Measurements from ENCODE around the gene MOSPD3.
A peak's percentile ranks its signal among the peaks of the same experiment; 100 is the strongest.

The MOSPD3 gene

DNA sequence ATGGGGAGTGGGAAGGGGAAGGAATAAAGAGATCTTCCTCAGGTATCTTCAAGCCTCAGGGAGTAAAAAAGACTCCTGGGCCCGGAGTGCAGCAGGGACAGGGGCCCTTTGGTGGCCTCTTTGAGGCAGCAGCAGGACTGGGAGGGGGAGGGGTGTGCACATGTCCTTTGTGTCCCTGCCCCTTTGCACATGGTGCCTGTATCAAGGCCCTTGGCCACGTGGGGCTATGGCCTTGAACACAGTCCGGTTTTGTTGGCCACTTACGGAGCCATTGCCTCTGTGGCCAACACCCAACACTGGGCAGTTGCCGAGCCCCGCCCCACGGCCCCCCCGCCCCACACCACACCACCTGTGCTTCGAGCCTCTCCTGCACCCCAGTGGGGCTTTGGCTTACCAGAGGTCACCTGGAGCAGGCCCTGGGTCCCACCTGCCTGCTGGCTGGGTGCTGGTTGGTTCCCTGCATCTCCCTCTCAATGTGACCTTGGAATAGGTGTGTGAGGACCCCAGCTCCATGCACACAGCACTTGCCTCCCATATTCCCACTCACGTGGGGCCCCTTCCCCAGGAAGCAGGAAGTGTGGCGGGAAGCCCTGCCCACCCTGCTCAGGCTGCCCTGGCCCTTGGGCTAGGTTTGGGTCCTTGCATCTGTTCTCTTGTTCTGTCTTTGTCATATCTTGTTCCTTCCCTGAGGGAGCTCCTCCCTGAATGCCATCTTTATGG is 44.0 kb upstream of the MOSPD3 start:
- TF ChIP-seq SPI1 (IDR thresholded peaks at IDR 0.05; ENCODE audit: low read depth, low read length) (no peak), POLR2A (IDR thresholded peaks at IDR 0.05; ENCODE audit: low read depth, low read length) (no peak), POLR2AphosphoS5 (IDR thresholded peaks at IDR 0.05; ENCODE audit: low read depth, low read length) (no peak), POU2F2 (IDR thresholded peaks at IDR 0.05; ENCODE audit: low read depth, low read length) (no peak), PAX5 (IDR thresholded peaks at IDR 0.05; ENCODE audit: insufficient read depth, low read length, severe bottlenecking) (no peak), TAF1 (IDR thresholded peaks at IDR 0.05; ENCODE audit: low read depth, low read length) (no peak)
- FAIRE-seq: no peak
- DNase-seq (ENCODE audit: insufficient read length, low spot score): no peak

- TF ChIP-seq POLR2A (IDR thresholded peaks at IDR 0.05; ENCODE audit: low read depth, low read length) (peak; percentile 8; the same call in 1 of the 2 replicates), POLR2AphosphoS5 (IDR thresholded peaks at IDR 0.05; ENCODE audit: low read depth, low read length) (no peak)
- FAIRE-seq: no peak
- no peak for DNase-seq (ENCODE audit: insufficient read length, low spot score)
Measured at GRCh38 chr7:100568896-100569844, 43.2 kb upstream of the MOSPD3 start.

DNA sequence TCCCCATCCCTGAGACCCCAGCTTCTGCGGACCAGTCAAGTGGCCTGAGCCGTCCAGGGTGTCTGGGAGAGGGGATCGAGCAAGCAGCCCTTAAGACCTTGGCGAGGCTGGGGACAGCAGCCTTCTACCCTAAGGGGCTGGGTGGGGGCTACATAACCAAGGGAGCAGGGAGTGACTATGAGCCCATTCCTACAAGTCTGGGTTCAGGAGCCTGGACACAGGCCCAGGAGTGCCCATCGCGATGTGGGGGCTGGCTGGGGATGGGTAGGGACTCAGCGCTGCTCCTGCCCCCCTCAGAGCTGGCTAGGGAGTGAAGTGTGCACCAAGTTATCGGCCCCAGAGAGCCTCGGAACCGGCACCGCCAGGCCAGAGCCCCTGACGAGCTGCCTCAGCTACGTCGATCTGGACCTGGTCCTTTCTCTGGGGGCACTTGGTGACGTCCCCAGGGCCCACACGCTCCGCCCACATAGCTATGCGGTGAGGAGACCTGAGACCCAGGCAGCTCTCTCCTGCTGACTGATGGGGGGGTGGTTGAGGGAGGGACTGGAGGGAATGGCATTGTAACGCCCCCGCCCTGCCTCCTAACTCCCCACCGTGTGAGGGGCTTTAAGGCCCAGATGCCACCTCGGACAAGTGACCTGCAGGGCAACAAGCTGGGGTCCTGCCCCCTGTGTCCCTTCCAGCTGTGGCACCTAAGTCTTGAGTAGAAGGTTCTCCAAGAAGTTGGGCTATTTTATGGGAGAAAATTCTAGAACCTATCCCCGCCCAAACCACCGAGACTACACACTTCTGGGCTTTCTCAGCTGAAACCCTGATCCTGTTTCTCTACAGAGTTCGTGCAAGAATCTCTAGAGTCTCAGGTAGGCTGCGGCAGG is 41.1 kb upstream of the MOSPD3 start:
- TF ChIP-seq TAF1 (IDR thresholded peaks at IDR 0.05; ENCODE audit: low read depth, low read length) (no peak), POU2F2 (IDR thresholded peaks at IDR 0.05; ENCODE audit: low read depth, low read length) (no peak), POLR2AphosphoS5 (IDR thresholded peaks at IDR 0.05; ENCODE audit: low read depth, low read length) (no peak), SPI1 (IDR thresholded peaks at IDR 0.05; ENCODE audit: low read depth, low read length) (no peak), POLR2A (IDR thresholded peaks at IDR 0.05; ENCODE audit: low read depth, low read length) (no peak), PAX5 (IDR thresholded peaks at IDR 0.05; ENCODE audit: insufficient read depth, low read length, severe bottlenecking) (no peak)
- FAIRE-seq: peak; percentile 20
- no peak for DNase-seq (ENCODE audit: insufficient read length, low spot score)

DNA sequence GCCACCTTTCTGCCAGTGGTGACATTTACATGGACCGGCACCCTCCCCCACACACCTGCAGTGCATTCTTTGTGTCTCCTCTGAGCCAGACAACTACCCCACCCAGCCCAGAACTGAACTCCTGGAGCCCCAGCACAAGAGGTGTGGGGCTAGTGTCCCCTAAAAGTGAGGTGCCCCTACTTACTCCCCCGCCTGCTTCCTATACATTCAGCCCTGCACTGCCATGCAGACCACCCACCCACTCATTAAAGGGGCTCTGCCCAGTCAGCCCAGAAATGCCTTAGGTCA is 40.6 kb upstream of the MOSPD3 start:
- TF ChIP-seq POLR2AphosphoS5 (IDR thresholded peaks at IDR 0.05; ENCODE audit: low read depth, low read length) (no peak), PAX5 (IDR thresholded peaks at IDR 0.05; ENCODE audit: insufficient read depth, low read length, severe bottlenecking) (no peak), TAF1 (IDR thresholded peaks at IDR 0.05; ENCODE audit: low read depth, low read length) (no peak), POLR2A (IDR thresholded peaks at IDR 0.05; ENCODE audit: low read depth, low read length) (no peak), SPI1 (IDR thresholded peaks at IDR 0.05; ENCODE audit: low read depth, low read length) (no peak), POU2F2 (IDR thresholded peaks at IDR 0.05; ENCODE audit: low read depth, low read length) (no peak)
- FAIRE-seq (no peak), DNase-seq (ENCODE audit: insufficient read length, low spot score) (no peak)

GRCh38 chr7:100572281-100572948 is 39.9 kb upstream of the MOSPD3 start:
- no peak for TF ChIP-seq POLR2AphosphoS5 (IDR thresholded peaks at IDR 0.05; ENCODE audit: low read depth, low read length)
- TF ChIP-seq PAX5 (IDR thresholded peaks at IDR 0.05; ENCODE audit: insufficient read depth, low read length, severe bottlenecking): no peak
- no peak for TF ChIP-seq POU2F2 (IDR thresholded peaks at IDR 0.05; ENCODE audit: low read depth, low read length)
- TF ChIP-seq SPI1 (IDR thresholded peaks at IDR 0.05; ENCODE audit: low read depth, low read length): no peak
- TF ChIP-seq POLR2A (IDR thresholded peaks at IDR 0.05; ENCODE audit: low read depth, low read length): no peak
- FAIRE-seq (no peak), DNase-seq (ENCODE audit: insufficient read length, low spot score) (no peak)

DNA sequence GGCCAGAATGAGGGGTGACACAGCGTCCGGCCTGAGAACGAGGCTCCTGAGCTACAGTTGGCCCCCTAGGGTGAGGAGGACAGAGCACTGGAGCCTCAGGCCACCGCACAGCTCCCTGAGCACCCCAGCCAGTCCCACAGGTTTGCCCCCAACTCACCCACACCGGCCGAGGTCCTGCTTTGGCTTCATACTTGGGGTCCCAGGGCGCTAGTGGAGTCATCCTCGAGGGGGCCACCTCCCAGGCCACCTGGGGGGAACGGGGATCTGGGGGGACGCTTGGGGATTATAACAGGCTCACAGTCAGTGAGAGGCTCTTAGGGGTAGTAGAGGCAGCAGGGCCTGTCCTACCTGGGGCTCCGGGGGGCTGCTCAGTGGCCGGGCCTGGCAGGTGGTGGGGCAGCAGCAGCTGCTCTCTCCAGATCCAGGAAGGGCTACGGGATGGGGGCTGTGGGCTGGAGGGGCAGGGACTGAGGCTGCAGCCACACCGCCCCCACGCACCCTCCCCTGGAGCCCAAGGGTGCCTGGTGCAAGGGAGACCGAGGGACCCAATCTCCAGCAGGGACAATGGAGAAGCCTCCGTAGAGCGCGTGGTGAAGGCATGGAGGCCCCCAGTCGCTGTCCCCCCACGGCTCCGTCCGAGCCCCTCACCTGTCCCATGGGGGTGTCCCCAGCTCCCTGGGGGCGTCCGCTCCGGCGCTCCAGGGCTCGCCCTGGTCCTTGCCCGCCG is 39.2 kb upstream of the MOSPD3 start:
- TF ChIP-seq PAX5 (IDR thresholded peaks at IDR 0.05; ENCODE audit: insufficient read depth, low read length, severe bottlenecking) (no peak), POLR2AphosphoS5 (IDR thresholded peaks at IDR 0.05; ENCODE audit: low read depth, low read length) (peak; percentile 36; the same call in 1 of the 2 replicates), TAF1 (IDR thresholded peaks at IDR 0.05; ENCODE audit: low read depth, low read length) (no peak)
- FAIRE-seq: no peak
- no peak for DNase-seq (ENCODE audit: insufficient read length, low spot score)

- TF ChIP-seq POLR2A (IDR thresholded peaks at IDR 0.05; ENCODE audit: low read depth, low read length) (no peak), PAX5 (IDR thresholded peaks at IDR 0.05; ENCODE audit: insufficient read depth, low read length, severe bottlenecking) (no peak), POLR2AphosphoS5 (IDR thresholded peaks at IDR 0.05; ENCODE audit: low read depth, low read length) (no peak), TAF1 (IDR thresholded peaks at IDR 0.05; ENCODE audit: low read depth, low read length) (no peak), SPI1 (IDR thresholded peaks at IDR 0.05; ENCODE audit: low read depth, low read length) (no peak), POU2F2 (IDR thresholded peaks at IDR 0.05; ENCODE audit: low read depth, low read length) (no peak)
- FAIRE-seq (no peak), DNase-seq (ENCODE audit: insufficient read length, low spot score) (no peak)
Measured at GRCh38 chr7:100573691-100574361, 38.5 kb upstream of the MOSPD3 start, which contains the start of gene SAP25. Gene SAP25, minus strand, starts transcription at chr7:100573900. Its CDS starts 158 bp downstream, at chr7:100573742.
